K562 (cell line): ENCODE measurements around the gene MYH11. TPM values are rescaled to one million over a fixed set of nuclear protein-coding genes. Genes with fewer than 3 reads are reported as not detected.
A peak's percentile ranks its signal among the peaks of the same experiment; 100 is the strongest.

ENCODE experiments used
- C11orf30 ChIP-seq: fragments of 450-650 bp; IDR thresholded peaks from 2 replicates; pipeline ENCODE4 v1.6.1; 2016; ENCODE audit warnings: low read depth, mild to moderate bottlenecking
- CSDE1 ChIP-seq, 2 experiments: fragments of 450-650 bp; IDR thresholded peaks; 2 replicates each; pipeline ENCODE4 v1.6.1; 2016; ENCODE audit warnings: mild to moderate bottlenecking in 1 of 2
- GATA2 ChIP-seq: sonication (generic); formaldehyde crosslinking; IDR thresholded peaks from 2 replicates; pipeline ENCODE4 v1.4.0; 2020; ENCODE audit warnings: mild to moderate bottlenecking, missing genetic modification reagents
- GTF2A2 ChIP-seq: IDR thresholded peaks from 2 replicates; pipeline ENCODE4 v1.6.1; 2016; ENCODE audit warnings: mild to moderate bottlenecking, missing genetic modification characterization, missing compliant biosample characterization
- KDM1A ChIP-seq, 2 experiments: fragments of 450-650 bp; IDR thresholded peaks; 2 replicates each; pipeline ENCODE4 v1.6.1; 2016; ENCODE audit warnings: mild to moderate bottlenecking in 2 of 2
- KDM5B ChIP-seq: fragments of 200-600 bp; sonication (generic); IDR thresholded peaks from 2 replicates; pipeline ENCODE4 v1.6.1; 2012; ENCODE audit warnings: low read depth, mild to moderate bottlenecking, moderate library complexity, low read length, control low read depth, inconsistent platforms; ENCODE audit not compliant: insufficient replicate concordance
- MYNN ChIP-seq, 2 experiments: sonication (generic); formaldehyde crosslinking in 1 of 2; IDR thresholded peaks; 2 replicates each; pipeline versions ENCODE4 v1.5.0 to v1.6.1; 2016 to 2020; ENCODE audit warnings: antibody characterized with exemption in 1 of 2, missing genetic modification reagents in 1 of 2
- NFYB ChIP-seq: IDR thresholded peaks from 2 replicates; pipeline ENCODE4 v1.6.1; 2011; ENCODE audit warnings: mild to moderate bottlenecking, moderate library complexity; ENCODE audit not compliant: insufficient read length; ENCODE audit errors: extremely low read depth
- PHF20 ChIP-seq: fragments of 450-650 bp; IDR thresholded peaks from 2 replicates; pipeline ENCODE4 v1.6.1; 2018; ENCODE audit not compliant: partially characterized antibody
- POLR2AphosphoS5 ChIP-seq: IDR thresholded peaks from 2 replicates; pipeline ENCODE4 v1.6.1; 2011; ENCODE audit warnings: mild to moderate bottlenecking, low read depth, low read length, moderate library complexity; ENCODE audit not compliant: control insufficient read depth, insufficient read depth
- RBM25 ChIP-seq: fragments of 200-400 bp; formaldehyde crosslinking; IDR thresholded peaks from 2 replicates; pipeline ENCODE4 v1.6.1; 2018; ENCODE audit warnings: low read length, low read depth, moderate library complexity; ENCODE audit not compliant: severe bottlenecking
- SAFB2 ChIP-seq: fragments of 200-400 bp; formaldehyde crosslinking; IDR thresholded peaks from 2 replicates; pipeline ENCODE4 v1.6.1; 2018; ENCODE audit warnings: borderline replicate concordance, low read length, low read depth, moderate library complexity; ENCODE audit not compliant: severe bottlenecking
- STAT5A ChIP-seq: IDR thresholded peaks from 2 replicates; pipeline ENCODE4 v1.6.1; 2012; ENCODE audit warnings: low read length, inconsistent platforms, borderline replicate concordance
- ZC3H4 ChIP-seq: sonication (generic); formaldehyde crosslinking; IDR thresholded peaks from 2 replicates; pipeline ENCODE4 v1.9.0; 2021; ENCODE audit warnings: missing genetic modification reagents, borderline replicate concordance
- ZNF384 ChIP-seq: IDR thresholded peaks from 2 replicates; pipeline ENCODE4 v1.6.1; 2012; ENCODE audit warnings: low read depth, low read length, improper control_type of control experiment
- polyA plus RNA-seq, 8 experiments: library from polyadenylated mRNA; depleted of rRNA in 4 of 8; stranded (reverse) in 5 of 8; unstranded in 3 of 8; fragments of >200 nt; fragmentation: Nextera tagmentation in 2 of 8; fragmentation: Illumina TruSeq in 1 of 8; extraction: Ambion mirVana in 2 of 8; extraction: Trizol in 1 of 8; gene quantifications; 2 replicates each; pipeline versions ENCODE4 v1.2.1 to v1.2.3, GENCODE V29; 2011 to 2014; ENCODE audit warnings: inconsistent platforms in 1 of 8, missing spikeins in 1 of 8
- total RNA-seq, 7 experiments: library from RNA; depleted of rRNA in 6 of 7; stranded (reverse); fragments of >200 nt in 6 of 7; fragmentation: Illumina TruSeq in 2 of 7; extraction: Trizol in 2 of 7; gene quantifications; 2 replicates each; pipeline versions ENCODE4 v1.2.1 to v1.2.3, GENCODE V29; 2011 to 2021; ENCODE audit warnings: low replicate concordance in 1 of 7
- TF ChIP-seq, protein P1 (sequence below): fragments of 450-650 bp; formaldehyde crosslinking; IDR thresholded peaks from 2 replicates; pipeline ENCODE4 v1.4.0; 2020; ENCODE audit warnings: mild to moderate bottlenecking, moderate library complexity
- TF ChIP-seq, protein P2 (sequence below): fragments of 450-650 bp; IDR thresholded peaks from 2 replicates; pipeline ENCODE4 v1.6.1; 2016
- TF ChIP-seq, protein P3 (sequence below): fragments of 250-450 bp; sonication (Bioruptor Pico); IDR thresholded peaks from 2 replicates; pipeline ENCODE4 v1.8.0; 2021; ENCODE audit warnings: moderate library complexity, mild to moderate bottlenecking, inconsistent platforms
- TF ChIP-seq, protein P4 (sequence below), 3 experiments: fragments of 200-800 bp in 1 of 3; sonication (Bioruptor generic) in 1 of 3; sonication (generic) in 1 of 3; formaldehyde crosslinking in 1 of 3; IDR thresholded peaks; 2 replicates each; pipeline versions ENCODE4 v1.6.1 to v1.8.0; 2016 to 2022; ENCODE audit warnings: mild to moderate bottlenecking in 2 of 3, missing compliant biosample characterization in 2 of 3, missing genetic modification characterization in 2 of 3, missing genetic modification reagents in 1 of 3

MYH11 gene
- total and polyA plus RNA-seq, 9 of the 15 experiments (the other 6 are each of a cell fraction or from before 2014, with no cell fraction given): 0.05 to 0.47 (median 0.08) TPM; not detected in 5

DNA sequence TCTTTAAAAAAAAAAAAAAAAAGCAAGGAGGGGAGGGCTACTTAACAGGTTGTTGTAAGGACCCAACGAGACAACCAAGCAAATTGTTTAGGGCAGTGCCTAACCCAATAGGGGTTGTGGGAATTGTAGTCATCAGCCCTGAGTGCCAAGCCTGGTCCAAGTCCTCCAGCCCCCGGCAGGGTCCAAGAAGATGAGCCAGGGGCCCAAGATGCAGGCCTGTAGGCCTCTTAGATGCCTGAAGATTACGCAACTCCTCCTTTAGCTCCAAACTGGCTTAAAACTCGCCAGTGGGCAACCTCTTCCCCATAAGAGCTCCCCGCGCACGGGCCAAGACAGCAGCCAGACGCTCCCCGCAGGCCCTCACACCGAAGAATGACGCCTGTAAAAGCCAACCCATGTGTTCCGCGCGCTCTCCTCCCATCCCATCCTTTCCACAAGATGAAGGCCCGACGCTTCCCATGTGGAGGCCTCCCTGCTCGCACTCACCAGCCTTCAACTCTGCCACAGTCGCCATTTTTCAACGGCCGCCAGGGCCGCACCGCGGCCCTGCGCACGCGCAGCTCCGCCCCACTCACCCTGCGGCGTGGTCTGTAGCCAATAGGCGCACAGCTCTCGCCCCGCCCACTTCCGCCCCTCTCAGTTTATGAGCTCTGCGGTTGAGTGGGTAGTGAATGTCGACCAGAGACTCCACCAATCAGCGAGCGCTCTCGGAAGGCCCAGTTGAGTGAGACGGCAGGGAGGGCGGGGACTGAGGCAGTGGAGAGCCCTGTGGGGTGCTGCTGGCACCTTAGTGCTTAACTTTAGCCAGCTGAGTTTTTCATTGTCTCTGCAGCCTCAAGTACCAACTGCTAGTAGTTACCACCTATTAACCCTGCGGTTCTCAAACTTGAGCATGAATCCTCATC, 31.5 kb upstream of the MYH11 start, which contains the start of gene CEP20 (continued):
- TF ChIP-seq, protein P1, sequence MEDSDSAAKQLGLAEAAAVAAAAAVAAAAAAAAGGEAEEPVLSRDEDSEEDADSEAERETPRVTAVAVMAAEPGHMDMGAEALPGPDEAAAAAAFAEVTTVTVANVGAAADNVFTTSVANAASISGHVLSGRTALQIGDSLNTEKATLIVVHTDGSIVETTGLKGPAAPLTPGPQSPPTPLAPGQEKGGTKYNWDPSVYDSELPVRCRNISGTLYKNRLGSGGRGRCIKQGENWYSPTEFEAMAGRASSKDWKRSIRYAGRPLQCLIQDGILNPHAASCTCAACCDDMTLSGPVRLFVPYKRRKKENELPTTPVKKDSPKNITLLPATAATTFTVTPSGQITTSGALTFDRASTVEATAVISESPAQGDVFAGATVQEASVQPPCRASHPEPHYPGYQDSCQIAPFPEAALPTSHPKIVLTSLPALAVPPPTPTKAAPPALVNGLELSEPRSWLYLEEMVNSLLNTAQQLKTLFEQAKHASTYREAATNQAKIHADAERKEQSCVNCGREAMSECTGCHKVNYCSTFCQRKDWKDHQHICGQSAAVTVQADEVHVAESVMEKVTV (CRISPR knock-in tag): no peak
- TF ChIP-seq ZC3H4 (CRISPR knock-in tag): no peak
- no peak for TF ChIP-seq STAT5A
- TF ChIP-seq KDM5B: peak; percentile 93
- peak; percentile 78 for TF ChIP-seq POLR2AphosphoS5
- TF ChIP-seq, protein P2, sequence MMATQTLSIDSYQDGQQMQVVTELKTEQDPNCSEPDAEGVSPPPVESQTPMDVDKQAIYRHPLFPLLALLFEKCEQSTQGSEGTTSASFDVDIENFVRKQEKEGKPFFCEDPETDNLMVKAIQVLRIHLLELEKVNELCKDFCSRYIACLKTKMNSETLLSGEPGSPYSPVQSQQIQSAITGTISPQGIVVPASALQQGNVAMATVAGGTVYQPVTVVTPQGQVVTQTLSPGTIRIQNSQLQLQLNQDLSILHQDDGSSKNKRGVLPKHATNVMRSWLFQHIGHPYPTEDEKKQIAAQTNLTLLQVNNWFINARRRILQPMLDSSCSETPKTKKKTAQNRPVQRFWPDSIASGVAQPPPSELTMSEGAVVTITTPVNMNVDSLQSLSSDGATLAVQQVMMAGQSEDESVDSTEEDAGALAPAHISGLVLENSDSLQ: peak; percentile 85
- no peak for TF ChIP-seq KDM1A (IDR thresholded peaks at IDR 0.05)
- TF ChIP-seq SAFB2: no peak
- no peak for TF ChIP-seq GATA2
- TF ChIP-seq, protein P3, sequence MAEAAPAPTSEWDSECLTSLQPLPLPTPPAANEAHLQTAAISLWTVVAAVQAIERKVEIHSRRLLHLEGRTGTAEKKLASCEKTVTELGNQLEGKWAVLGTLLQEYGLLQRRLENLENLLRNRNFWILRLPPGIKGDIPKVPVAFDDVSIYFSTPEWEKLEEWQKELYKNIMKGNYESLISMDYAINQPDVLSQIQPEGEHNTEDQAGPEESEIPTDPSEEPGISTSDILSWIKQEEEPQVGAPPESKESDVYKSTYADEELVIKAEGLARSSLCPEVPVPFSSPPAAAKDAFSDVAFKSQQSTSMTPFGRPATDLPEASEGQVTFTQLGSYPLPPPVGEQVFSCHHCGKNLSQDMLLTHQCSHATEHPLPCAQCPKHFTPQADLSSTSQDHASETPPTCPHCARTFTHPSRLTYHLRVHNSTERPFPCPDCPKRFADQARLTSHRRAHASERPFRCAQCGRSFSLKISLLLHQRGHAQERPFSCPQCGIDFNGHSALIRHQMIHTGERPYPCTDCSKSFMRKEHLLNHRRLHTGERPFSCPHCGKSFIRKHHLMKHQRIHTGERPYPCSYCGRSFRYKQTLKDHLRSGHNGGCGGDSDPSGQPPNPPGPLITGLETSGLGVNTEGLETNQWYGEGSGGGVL (CRISPR knock-in tag): no peak
- TF ChIP-seq, protein P4, sequence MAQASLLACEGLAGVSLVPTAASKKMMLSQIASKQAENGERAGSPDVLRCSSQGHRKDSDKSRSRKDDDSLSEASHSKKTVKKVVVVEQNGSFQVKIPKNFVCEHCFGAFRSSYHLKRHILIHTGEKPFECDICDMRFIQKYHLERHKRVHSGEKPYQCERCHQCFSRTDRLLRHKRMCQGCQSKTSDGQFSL (CRISPR knock-in tag; IDR thresholded peaks at IDR 0.05): no peak
- TF ChIP-seq, protein P4 (tag; IDR thresholded peaks at IDR 0.05): no peak
- no peak for TF ChIP-seq MYNN (IDR thresholded peaks at IDR 0.05)
- TF ChIP-seq MYNN (CRISPR knock-in tag; IDR thresholded peaks at IDR 0.05): no peak
- peak; percentile 85 for TF ChIP-seq C11orf30
- TF ChIP-seq RBM25: peak; percentile 34
- peak; percentile 51 for TF ChIP-seq PHF20
- peak; percentile 22; the same call in 1 of the 2 replicates for TF ChIP-seq ZNF384
- peak; percentile 36 for TF ChIP-seq NFYB
- TF ChIP-seq CSDE1 (IDR thresholded peaks at IDR 0.05): no peak
- TF ChIP-seq GTF2A2 (tag): 0 out of 2 replicates have a peak, but pooled peaks have one; percentile 42
